HG03575 (cell line): Measurements from ENCODE around the gene DARS2.
"Not testable (repeated sequence)": the region's sequence is repeated elsewhere in the genome, so short reads cannot be mapped to it uniquely, and the experiment has no call there.

Experiments
- ATAC-seq: cut with Tn5 transposase; IDR thresholded peaks from one replicate; pipeline ENCODE4 v1.9.1; 2021; ENCODE audit not compliant: unreplicated experiment, insufficient number of reproducible peaks, low FRiP score; ENCODE audit errors: extremely low read depth

Gene DARS2

GRCh38 chr1:173824315-173825081 is at the start of gene DARS2, which contains the start of gene CENPL:
DARS2 (plus strand) TSS chr1:173824673; CDS start chr1:173825230, 557 bp downstream.
CENPL (minus strand) TSS chr1:173824883; CDS start chr1:173811299, 13,584 bp downstream.
- peak; percentile 74 for ATAC-seq

- ATAC-seq, result no peak
These were observed 48.8 kb upstream of the DARS2 start for GRCh38 chr1:173775578-173776226.

- no peak for ATAC-seq
These were observed 44.5 kb upstream of the DARS2 start for GRCh38 chr1:173779936-173780335.

- ATAC-seq, result no peak
These were observed 39.5 kb upstream of the DARS2 start for GRCh38 chr1:173784997-173785396.

GRCh38 chr1:173789841-173790240 is 34.6 kb upstream of the DARS2 start:
- ATAC-seq, result no peak

- no peak for ATAC-seq
These were observed 26.4 kb upstream of the DARS2 start for GRCh38 chr1:173798078-173798477.

GRCh38 chr1:173799995-173800394 is 24.5 kb upstream of the DARS2 start:
- ATAC-seq, result not testable (repeated sequence)

GRCh38 chr1:173802961-173803360 is 21.5 kb upstream of the DARS2 start:
- no peak for ATAC-seq

GRCh38 chr1:173813654-173814053 is 10.8 kb upstream of the DARS2 start:
- not testable (repeated sequence) for ATAC-seq

- no peak for ATAC-seq
These were observed 6.0 kb upstream of the DARS2 start for GRCh38 chr1:173818459-173818858.

- no peak for ATAC-seq
These were observed 2.8 kb upstream of the DARS2 start for GRCh38 chr1:173821680-173822079.

- ATAC-seq, result peak; percentile 15
These were observed 625 bp upstream of the DARS2 start for GRCh38 chr1:173823781-173824314.

GRCh38 chr1:173827611-173828010 is 3.1 kb downstream of the DARS2 start:
- no peak for ATAC-seq

- ATAC-seq, result no peak
These were observed 8.3 kb downstream of the DARS2 start for GRCh38 chr1:173832748-173833147.

GRCh38 chr1:173852105-173852504 is 27.6 kb downstream of the DARS2 start:
- ATAC-seq, result no peak

- ATAC-seq, result no peak
These were observed 28.6 kb downstream of the DARS2 start for GRCh38 chr1:173853074-173853473.

GRCh38 chr1:173856014-173856413 is 31.5 kb downstream of the DARS2 start:
- no peak for ATAC-seq

- no peak for ATAC-seq
These were observed 32.4 kb downstream of the DARS2 start for GRCh38 chr1:173856903-173857302.

GRCh38 chr1:173857363-173857917 is 33.0 kb downstream of the DARS2 start:
- ATAC-seq, result no peak

- not testable (repeated sequence) for ATAC-seq
These were observed 35.1 kb downstream of the DARS2 start for GRCh38 chr1:173859547-173859946.
